PC-3 (cell line): ENCODE results near the gene TOMM7.

Source experiments
- CTCF ChIP-seq: fragments of 300-600 bp; sonication (generic); conservative IDR thresholded peaks from 2 replicates; pipeline ENCODE4 v1.5.1; 2017; ENCODE audit warnings: antibody characterized with exemption, low read depth, mild to moderate bottlenecking, low read length
- EZH2 ChIP-seq: fragments of 300-600 bp; sonication (generic); IDR thresholded peaks from one replicate; pipeline ENCODE4 v1.6.1; 2017; ENCODE audit warnings: antibody characterized with exemption, mild to moderate bottlenecking, low read length; ENCODE audit not compliant: unreplicated experiment

GRCh38 chr7:22846961-22847360 lies 24.3 kb upstream of the TOMM7 start:
- TF ChIP-seq CTCF (no peak), EZH2 (no peak)
